Mammary microvascular endothelial cell (primary cell): ENCODE measurements around the gene PNLIPRP1. TPM values are rescaled to one million over a fixed set of nuclear protein-coding genes. Genes with fewer than 3 reads are reported as not detected.

Experiments
- total RNA-seq: library from RNA; depleted of rRNA; stranded (reverse); fragments of >200 nt; gene quantifications from 2 replicates; pipeline ENCODE4 v1.2.3, GENCODE V29; 2015

PNLIPRP1 gene
- total RNA-seq = not detected in 2 replicates

GRCh38 chr10:116590590-116591444 is at the start of gene PNLIPRP1:
Gene PNLIPRP1, plus strand, starts transcription at chr10:116590959. Its CDS starts 171 bp downstream, at chr10:116591130.

GRCh38 chr10:116545756-116546155 is 45.0 kb upstream of the PNLIPRP1 start, which contains the start of gene PNLIP:
Gene PNLIP, plus strand, starts transcription at chr10:116545931. Its CDS starts 162 bp downstream, at chr10:116546093.

GRCh38 chr10:116620423-116621400 is 30.0 kb downstream of the PNLIPRP1 start, which contains the start of gene PNLIPRP2:
Gene PNLIPRP2, plus strand, starts transcription at chr10:116620953.

Other genes starting within 250 kb of the PNLIPRP1 start
- not detected in 2 replicates for gene PNLIPRP3, start 163.1 kb upstream of the PNLIPRP1 start, total RNA-seq
- not detected in 2 replicates for gene PNLIP, start 45.0 kb upstream of the PNLIPRP1 start, total RNA-seq
- not detected in 2 replicates for gene PNLIPRP2, start 30.0 kb downstream of the PNLIPRP1 start, total RNA-seq
- under 0.01 and 0.05 TPM in 2 replicates for gene HSPA12A, start 151.6 kb downstream of the PNLIPRP1 start, total RNA-seq